ENCODE results near the gene CLEC4E.
"Not testable (repeated sequence)": the region's sequence is repeated elsewhere in the genome, so short reads cannot be mapped to it uniquely, and the experiment has no call there.

CLEC4E gene

DNA sequence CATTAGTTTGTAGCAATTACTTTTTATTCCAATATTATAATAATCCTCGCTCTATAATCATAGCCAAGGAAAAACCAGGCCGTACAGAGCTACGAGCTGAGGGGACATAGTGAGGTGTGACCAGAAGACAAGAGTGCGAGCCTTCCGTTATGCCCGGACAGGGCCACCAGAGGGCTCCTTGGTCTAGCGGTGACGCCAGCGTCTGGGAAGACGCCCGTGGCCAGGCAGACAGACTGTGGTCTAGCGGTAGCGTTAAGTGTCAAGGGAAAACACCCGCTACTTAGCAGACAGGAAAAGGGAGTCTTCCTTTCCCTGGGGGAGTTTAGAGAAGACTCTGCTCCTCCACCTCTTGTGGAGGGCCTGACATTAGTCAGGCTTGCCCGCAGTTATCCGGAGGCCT, 2.9 kb downstream of the CLEC4E start:
- not testable (repeated sequence) for DNase-seq (ENCODE audit: low spot score)

DNA sequence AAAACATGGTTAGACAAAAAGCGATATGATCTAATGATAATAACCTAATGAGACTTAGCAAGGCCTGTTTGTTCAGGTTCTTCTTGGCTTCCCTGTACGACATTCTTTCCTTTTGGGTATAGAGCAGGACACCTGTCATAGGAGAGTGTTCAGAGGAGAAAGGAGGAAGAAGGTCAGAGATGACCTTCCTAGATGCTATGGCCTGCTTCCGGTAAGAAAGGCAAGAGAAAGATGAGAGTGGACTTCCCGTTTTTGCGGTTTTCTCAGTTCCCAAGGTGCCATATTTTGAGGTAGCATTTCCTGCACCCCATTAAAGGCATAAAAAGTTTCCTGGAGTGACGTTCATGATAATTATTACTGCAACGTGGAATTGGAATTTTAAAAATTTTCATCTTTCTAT, 8.7 kb downstream of the CLEC4E start:
- no peak for DNase-seq (ENCODE audit: low spot score)

DNA sequence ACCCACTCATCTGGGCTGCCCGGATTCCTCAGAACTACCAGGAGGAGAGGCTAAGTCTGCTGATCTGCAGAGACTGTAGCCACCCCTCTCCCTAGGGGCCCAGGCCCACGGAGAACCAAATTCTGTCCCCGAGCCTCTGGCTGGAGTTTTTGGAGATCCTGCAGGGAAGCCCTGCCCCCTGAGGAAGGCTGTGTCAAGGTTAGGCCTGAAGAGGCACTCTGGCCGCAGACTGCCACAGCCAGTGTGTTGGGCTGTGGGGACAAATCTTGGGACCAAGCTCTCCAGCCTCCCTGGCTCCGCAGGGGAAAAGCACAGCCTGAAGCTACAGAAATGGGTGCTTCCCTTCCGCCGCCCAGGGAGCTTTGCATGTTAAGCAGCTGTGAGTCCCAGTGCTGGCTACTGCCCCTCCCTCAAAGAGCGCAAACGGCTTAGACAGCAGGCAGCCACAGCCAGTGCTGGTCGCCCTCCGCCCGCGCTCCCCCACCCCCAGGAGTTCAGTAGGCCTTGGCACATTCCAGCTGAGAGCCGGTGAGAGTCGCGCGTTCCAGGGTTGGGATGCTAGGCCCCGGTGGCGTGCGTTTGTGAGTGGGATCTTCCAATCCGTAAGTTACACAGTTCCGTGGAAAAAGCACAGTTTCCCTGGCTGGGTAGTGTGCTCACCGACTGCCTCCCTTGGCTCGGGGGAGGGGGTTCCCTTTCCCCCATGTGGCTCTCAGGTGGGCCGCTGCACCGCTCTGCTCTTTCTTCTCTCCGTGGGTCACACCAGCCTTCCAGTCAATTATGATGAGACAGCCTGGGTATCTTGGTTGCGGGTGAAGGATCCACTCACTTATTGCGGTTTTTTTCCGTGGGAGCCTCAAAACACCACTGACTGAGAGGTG, 13.2 kb downstream of the CLEC4E start:
- DNase-seq (ENCODE audit: low spot score) = no peak

DNA sequence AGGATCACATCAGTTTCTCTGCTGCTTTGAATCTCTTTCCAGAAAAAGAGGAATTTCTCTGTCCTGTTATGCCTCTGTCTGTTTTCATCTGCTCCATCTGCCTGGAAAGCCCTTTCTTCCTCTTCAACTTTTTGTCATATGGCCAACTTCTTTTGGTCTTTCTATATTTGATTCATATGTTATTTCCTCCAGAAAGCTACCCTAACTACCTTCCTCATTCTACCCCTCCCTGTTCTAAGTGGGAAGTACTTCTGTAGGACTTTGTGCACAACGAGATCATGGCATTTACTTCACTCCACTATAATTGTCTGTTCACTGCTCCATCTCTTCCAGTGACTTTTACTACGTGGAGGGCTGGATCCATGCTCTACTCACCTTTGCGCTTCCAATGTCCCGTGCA, 21.5 kb downstream of the CLEC4E start:
- DNase-seq (ENCODE audit: low spot score) = no peak

DNA sequence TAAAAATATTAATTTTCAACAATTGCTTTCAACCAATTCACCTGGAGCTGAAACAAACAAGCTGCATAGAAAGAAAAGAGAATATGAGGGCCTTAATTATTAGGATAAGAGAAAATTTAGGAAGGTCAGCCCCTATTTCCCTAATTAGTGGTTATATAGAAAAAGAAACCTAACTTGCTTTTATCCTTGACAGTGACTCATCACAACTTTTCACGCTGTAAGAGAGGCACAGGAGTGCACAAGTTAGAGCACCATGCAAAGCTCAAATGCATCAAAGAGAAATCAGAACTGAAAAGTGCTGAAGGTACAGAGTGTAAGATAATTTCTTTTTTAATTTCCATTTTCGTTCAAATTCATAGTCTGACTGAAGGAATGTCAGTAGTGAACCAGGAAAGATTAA, 22.7 kb downstream of the CLEC4E start:
- no peak for DNase-seq (ENCODE audit: low spot score)

DNA sequence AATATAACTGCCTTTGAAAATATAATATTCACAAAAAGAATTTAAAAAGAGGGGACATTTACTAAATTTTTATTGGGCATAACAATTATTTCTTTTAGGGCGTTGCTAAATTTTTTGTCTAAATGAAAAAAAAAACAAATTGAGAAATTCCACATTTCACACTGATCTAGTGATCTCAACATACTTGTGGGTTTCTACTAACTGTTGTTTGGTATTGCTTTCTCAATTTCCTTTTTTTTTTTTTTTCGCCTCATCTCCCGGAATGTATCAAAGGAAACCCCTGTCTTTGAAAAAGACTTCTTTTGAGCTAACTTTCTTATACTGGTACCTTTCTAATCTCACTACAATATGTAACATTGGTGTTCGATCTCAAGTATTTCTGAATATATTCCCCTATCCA, 27.4 kb downstream of the CLEC4E start, which contains the start of gene CLEC4D:
TSS of gene CLEC4D (plus strand) at position 248 of the 400 bp plus-strand sequence. CDS start 230 bp downstream, outside the sequence.
- DNase-seq (ENCODE audit: low spot score) = no peak

DNA sequence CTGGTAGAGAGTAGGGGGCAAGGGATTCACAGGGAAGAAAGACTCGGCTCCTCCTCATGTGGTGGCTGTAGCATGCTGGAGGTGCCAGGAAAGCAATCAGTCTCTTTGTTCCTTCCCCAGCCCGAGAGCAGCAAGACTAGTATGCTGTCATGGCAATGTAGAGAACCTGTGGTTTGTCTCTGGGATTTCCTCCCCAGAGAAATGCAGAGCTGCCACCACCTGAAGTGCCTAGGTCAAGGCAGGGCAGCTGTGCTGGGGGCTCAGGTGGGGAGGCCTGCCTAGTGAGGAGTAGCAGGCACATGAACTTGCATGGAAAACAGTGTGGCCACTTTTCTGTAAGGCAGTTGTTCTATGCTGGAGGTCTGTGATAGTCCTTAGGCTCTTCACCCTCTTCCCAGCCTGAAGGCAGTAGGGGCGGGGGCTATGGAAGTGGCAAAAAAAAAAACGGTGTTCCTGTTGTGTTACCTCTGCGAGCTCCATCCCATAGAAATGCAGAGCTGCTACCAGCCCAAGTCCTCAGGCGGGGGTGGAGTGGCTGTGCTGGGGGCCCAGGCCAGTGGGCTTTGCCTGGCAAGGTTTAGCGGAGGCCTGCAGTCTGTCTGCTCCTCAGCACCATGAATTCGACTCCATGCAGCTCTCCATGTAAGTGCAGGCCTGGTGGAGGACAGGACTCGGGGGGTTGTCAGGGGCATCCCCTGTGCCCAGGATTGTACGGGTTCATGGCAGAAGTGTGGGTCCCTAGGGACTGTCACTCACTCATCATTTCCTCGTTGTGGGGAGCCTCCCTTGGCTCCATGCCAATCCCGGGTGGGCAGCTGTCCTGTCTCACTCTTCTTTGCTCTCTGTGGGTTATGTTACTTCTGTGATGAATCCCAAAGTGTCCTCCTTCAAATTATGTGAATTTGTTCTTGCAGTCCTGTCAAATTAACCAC, 31.5 kb downstream of the CLEC4E start:
- DNase-seq (ENCODE audit: low spot score) = no peak

DNA sequence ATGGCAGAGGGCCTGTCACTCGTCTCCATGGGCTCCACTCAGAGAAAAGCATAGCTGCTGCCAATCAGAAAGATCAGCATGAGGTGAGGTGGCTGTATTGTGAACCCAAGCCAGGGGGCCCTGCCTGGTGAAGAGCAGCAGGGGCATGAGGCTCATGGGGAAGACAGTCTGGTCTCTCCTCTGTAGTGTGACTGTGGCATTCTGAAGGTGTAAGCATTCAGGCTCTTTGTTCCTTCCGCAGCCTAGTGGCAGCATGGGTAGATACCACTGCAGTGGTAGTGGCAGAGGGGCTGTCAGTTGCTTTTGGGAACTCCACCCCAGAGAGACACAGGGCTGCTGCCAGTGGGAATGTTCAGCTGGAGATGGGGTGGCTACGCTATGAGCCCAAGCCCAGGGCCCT, 32.5 kb downstream of the CLEC4E start:
- no peak for DNase-seq (ENCODE audit: low spot score)

DNA sequence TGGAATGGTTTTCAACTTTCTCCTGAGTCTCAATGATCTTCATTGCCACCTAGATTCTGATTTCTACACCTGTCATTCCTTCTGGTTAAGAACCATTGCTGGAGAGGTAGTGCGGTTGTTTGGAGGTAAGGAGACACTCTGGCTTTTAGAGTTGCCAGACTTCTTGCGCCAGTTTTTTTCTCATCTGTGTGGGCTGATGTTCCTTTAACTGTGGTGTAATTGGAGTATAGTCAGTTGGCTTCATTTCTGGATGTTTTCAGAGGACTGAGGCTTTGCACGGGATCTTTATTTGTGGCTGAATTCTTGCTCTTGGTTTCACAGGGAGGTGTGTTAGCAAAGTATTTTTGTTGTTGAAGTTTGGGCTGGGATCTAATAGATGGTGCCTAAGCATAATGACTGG, 33.1 kb downstream of the CLEC4E start:
- no peak for DNase-seq (ENCODE audit: low spot score)

DNA sequence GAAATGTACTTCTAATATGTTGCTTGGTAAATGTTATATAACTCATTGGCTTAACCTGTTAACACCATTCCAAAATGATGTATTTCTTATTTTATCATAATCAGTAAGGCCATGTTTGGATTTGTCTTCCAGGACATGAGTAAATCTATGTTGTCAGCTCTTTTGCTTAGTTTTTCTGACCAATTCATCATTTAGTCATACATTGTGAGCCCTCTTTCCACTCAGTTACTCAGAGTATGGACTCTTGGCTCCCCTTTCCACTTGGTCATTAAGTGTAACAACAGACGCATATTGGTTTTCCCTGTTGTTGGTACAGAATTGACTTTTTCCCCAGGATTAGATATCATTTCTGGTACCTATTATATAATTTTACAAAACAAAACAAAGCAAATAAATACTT, 36.4 kb downstream of the CLEC4E start:
- DNase-seq (ENCODE audit: low spot score) = no peak

DNA sequence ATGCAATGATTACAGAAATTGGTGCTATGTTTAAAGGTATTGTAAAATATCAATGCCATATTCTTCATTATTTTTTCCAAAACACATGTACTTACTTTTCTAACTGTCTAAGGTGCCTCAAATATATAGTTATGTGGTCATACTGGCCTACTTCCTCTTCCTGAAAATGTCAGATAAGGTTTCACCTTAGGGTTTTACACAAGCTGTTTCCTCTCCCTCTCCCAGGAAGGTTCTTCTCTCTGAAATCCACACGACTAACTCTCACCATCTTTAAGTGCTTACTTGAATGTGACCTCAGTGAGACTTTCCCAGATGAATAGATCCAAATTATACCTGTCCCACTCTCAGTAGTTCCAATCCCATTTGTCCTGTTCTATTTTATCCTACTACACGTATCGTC, 39.0 kb downstream of the CLEC4E start:
- no peak for DNase-seq (ENCODE audit: low spot score)

DNA sequence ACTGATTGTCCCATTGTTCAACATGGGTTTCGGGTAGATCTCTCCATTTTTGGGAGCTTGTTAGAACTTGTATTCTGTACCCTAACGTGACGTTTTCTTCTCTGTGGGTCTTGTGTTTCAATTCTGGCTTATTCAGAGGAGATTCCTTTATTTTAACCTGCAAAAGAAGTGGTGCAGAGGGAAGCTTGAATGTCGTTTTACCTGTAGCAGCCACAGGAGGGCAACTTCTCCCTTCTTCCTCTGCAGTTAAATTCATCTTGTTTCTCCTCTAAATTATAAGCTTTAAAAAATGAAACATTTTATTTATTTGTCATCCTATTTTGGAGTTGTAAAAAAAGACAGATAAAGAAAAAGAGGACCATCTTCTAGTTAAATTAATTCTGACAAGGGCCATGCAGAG, 41.1 kb downstream of the CLEC4E start:
- DNase-seq (ENCODE audit: low spot score) = no peak

DNA sequence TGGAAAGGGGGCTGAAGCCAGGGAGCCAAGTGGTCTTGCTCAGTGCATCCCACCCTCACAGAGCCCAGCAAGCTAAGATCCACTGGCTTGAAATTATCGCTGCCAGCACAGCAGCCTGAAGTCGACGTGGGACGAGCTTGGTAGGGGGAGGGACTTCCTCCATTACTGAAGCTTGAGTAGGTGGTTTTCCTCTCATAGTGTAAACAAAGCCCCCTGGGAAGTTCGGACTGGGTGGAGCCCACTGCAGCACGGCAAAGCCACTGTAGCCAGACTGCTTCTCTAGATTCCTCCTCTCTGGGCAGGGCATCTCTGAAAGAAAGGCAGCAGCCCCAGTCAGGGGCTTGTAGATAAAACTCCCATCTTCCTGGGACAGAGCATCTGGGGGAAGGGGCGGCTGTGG, 44.6 kb downstream of the CLEC4E start:
- not testable (repeated sequence) for DNase-seq (ENCODE audit: low spot score)

DNA sequence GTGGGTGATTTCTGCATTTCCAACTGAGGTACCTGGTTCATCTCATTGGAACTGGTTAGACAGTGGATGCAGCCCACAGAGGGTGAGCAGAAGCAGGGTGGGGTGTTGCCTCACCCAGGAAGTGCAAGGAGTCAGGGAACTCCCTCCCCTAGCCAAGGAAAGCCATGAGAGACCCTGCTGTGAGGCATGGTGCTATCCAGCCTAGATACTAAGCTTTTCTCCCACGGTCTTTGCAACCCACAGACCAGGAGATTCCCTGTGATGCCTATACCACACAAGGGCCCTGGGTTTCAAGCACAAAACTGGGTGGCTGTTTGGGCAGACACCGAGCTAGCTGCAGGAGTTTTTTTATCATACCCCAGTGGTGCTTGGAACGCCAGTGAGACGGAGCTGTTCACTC, 45.0 kb downstream of the CLEC4E start:
- DNase-seq (ENCODE audit: low spot score) = not testable (repeated sequence)

DNA sequence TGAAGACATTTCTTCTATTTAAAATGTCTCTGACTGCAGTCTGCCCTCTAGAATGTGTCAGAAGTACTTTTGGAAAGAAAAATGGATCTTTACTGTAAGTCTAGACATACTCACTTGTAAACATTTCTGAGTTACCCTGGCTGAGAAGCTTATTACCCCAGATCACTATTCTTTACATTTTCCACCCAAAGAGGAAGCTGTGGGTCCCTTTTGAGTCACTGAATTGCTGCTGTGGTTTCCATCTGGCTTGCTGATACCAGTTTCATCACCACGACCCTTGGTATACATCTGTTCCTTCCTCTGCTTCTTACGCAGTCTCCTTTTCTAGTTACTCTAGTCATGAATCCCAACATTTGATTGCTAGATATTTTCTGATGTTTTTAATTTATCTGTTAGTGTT, 47.6 kb downstream of the CLEC4E start:
- DNase-seq (ENCODE audit: low spot score) = peak; percentile 32

DNA sequence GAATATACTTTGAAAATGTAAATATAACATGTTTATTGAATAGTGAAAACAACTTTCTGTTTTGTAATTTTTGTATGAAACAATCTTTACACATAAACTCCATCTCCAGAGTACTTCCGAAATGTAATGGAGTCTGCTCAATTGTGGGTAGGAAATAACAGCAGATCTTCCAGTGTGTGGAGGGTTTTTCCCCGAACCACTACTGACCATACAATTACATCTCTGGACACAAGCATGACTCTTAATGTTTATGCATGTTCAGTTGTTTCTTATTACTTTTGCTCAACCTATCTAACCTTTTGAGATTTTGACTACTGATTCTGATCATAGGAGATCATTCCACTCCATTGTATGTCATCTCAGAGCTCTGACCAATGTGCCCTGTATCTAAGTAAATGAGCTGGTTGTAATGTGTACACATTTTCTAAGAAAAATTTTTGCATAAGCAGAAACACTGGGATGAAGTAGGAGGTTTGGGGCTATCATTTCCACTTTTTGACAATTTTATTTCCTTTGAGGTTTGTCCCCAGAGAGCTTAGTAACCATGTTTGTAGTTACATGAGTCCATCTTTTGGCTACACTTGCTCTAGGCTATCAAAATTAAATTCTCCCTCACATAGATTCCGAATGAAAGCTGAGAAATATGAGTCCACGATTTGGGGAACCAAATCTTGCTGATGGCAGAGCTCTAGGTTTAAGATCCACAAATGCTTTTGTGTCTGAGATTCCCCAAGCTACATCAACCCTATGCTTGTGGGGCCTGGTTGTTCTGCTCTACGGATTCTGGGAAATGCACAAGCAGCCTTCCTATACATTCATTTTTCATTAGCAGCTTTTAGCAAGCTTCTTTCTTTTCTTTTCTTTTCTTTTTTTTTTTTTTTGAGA, 48.8 kb downstream of the CLEC4E start:
- no peak for DNase-seq (ENCODE audit: low spot score)

Data from germinal center (tissue), 1 donor.